ENCODE data around the gene ZNF462. TPM values are rescaled to one million over a fixed set of nuclear protein-coding genes. Genes with fewer than 3 reads are reported as not detected.
"Not testable (repeated sequence)": the region's sequence is repeated elsewhere in the genome, so short reads cannot be mapped to it uniquely, and the experiment has no call there.

ZNF462 gene
- total and polyA plus RNA-seq, 4 donors = 0.35 to 2.1 (median 1.4) TPM

DNA sequence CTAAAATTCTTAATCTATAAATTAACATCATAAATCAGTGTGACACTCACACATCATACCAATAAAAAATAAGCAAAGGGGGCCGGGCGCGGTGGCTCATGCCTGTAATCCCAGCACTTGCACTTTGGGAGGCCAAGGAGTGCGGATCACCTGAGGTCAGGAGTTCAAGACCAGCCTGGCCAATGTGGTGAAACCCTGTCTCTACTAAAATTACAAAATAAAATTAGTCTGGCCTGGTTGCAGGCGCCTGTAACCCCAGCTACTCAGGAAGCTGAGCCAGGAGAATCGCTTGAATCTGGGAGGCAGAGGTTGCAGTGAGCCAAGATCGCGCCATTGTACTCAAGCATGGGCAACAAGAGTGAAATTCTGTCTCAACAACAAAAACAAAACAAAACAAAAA, 11.3 kb upstream of the ZNF462 start:
- not testable (repeated sequence) for H3K27me3 ChIP-seq (ENCODE audit: control insufficient read depth in 4 of 4, insufficient read depth in 4 of 4, low read length in 3 of 4); H3K4me3 ChIP-seq (ENCODE audit: low read depth in 1 of 3, low read length in 3 of 3); H3K27ac ChIP-seq (ENCODE audit: low read depth in 1 of 2, low read length in 2 of 2); H3K9me3 ChIP-seq (ENCODE audit: control insufficient read depth in 4 of 4, low read length in 3 of 4); DNase-seq (ENCODE audit: low spot score); H3K36me3 ChIP-seq (ENCODE audit: control insufficient read depth in 4 of 4, insufficient read depth in 3 of 4, low read depth in 1 of 4, low read length in 3 of 4); H3K4me1 ChIP-seq (ENCODE audit: control insufficient read depth in 4 of 4, insufficient read depth in 4 of 4, low read length in 3 of 4); H3K9ac ChIP-seq (ENCODE audit: low read depth in 1 of 2, low read length in 2 of 2)
- WGBS = 95% methylated on average over 8 of the region's 8 CpGs

DNA sequence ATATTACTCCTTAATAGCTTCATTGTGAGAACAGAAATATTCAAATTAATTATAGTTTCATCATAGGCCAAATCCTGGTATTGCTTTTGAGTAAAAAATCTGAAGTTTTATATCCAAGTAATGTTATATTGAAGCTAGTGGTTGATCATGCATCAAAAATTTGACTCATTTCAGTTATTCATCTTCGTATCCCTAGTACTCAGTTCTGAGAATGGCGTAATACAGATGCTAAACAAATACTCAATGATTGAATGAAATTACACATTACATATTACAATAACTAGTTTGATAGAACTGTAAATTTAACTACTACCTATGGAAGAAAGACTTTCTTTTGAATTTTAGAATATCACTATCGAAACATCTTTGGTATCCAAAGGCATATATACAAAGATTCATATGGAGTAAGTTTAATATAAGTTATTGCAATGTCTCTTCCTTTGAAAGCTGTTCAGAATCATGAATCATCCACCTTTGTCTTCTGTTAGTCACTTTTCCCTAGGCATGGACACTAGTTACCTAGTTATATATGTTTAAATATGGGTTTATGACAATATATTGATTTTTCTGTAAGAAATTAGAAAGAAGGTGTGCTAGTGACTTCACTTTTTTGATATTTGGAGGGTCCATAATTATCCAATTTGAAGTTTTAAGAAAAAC, 5.0 kb upstream of the ZNF462 start:
- no peaks in the 10 kb centered on the region for H3K36me3 ChIP-seq (ENCODE audit: control insufficient read depth in 4 of 4, insufficient read depth in 3 of 4, low read depth in 1 of 4, low read length in 3 of 4)
- no peak overlapping the region for H3K27ac ChIP-seq (ENCODE audit: low read depth in 1 of 2, low read length in 2 of 2)
- no peak for DNase-seq (ENCODE audit: low spot score)
- H3K27me3 ChIP-seq (ENCODE audit: control insufficient read depth in 4 of 4, insufficient read depth in 4 of 4, low read length in 3 of 4) = peaks cover 0 to 22% (median 7%) of the 10 kb centered on the region in 4 donors
- no peaks in the 10 kb centered on the region for H3K9me3 ChIP-seq (ENCODE audit: control insufficient read depth in 4 of 4, low read length in 3 of 4)
- 98% methylated on average over 3 of the region's 3 CpGs for WGBS
- peaks cover 8 to 32% (median 23%) of the 10 kb centered on the region in 4 donors for H3K4me1 ChIP-seq (ENCODE audit: control insufficient read depth in 4 of 4, insufficient read depth in 4 of 4, low read length in 3 of 4)
- H3K9ac ChIP-seq (ENCODE audit: low read depth in 1 of 2, low read length in 2 of 2) = no peak overlapping the region
- H3K4me3 ChIP-seq (ENCODE audit: low read depth in 1 of 3, low read length in 3 of 3) = no peak overlapping the region
- TF ChIP-seq, protein P1, sequence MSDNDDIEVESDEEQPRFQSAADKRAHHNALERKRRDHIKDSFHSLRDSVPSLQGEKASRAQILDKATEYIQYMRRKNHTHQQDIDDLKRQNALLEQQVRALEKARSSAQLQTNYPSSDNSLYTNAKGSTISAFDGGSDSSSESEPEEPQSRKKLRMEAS (IDR thresholded peaks at IDR 0.05) = no peak
- TF ChIP-seq SP1 (IDR thresholded peaks at IDR 0.05) (no peak), YY1 (IDR thresholded peaks at IDR 0.05) (no peak), HNF4G (IDR thresholded peaks at IDR 0.05) (no peak), FOXA2 (IDR thresholded peaks at IDR 0.05) (no peak), HNF4A (conservative IDR thresholded peaks at IDR 0.05) (no peak)

DNA sequence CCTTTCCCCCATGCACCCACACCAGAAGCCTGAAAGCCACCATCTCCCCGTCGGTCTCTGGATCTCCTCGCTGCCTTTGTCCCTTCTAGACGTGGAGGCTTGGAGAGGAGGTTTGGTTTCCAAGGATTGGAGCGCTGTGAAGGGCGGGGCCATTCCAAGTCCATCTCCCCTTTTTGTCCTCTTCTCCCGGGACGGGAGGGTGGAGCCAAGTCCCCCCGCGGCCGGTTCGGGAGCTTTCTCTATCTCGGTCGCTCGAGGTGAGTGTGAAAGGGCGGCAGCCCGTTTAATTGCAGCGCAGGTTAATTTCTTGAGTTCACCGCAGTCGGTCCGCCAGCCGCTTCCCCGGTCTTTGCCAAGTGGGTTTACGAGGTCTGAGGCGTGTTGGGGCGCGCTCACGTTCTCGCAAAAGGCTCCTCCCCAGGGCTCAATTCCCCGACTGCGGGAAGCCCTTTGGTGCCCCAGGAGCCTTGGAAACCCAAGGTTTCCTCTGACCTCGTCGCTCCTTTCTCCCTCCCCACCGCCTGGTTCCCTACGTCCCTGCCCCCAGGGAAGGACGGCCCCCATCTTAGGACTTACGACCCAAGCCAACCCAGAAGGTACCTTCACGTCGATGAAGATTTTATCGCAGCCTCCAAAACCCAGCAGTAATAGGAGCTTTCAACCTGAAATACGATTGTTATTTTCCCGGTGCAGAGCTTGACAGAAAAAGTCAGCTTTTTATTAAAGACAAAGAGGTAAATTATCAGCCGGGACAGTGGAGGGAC, 2.8 kb upstream of the ZNF462 start:
- WGBS = 6% methylated on average over 43 of the region's 43 CpGs
- H3K9ac ChIP-seq (ENCODE audit: low read depth in 1 of 2, low read length in 2 of 2) = peak overlapping the region in 1 of 2 donors; percentile 33
- H3K9me3 ChIP-seq (ENCODE audit: control insufficient read depth in 4 of 4, low read length in 3 of 4) = no peaks in the 10 kb centered on the region
- H3K4me3 ChIP-seq (ENCODE audit: low read depth in 1 of 3, low read length in 3 of 3) = peak overlapping the region; percentile 34 to 50 (median 35)
- H3K4me1 ChIP-seq (ENCODE audit: control insufficient read depth in 4 of 4, insufficient read depth in 4 of 4, low read length in 3 of 4) = peaks cover 8 to 48% (median 33%) of the 10 kb centered on the region in 4 donors
- peak overlapping the region; percentile 22 to 73 for H3K27ac ChIP-seq (ENCODE audit: low read depth in 1 of 2, low read length in 2 of 2)
- peaks cover 0 to 18% (median 9%) of the 10 kb centered on the region in 4 donors for H3K27me3 ChIP-seq (ENCODE audit: control insufficient read depth in 4 of 4, insufficient read depth in 4 of 4, low read length in 3 of 4)
- TF ChIP-seq RAD21 (IDR thresholded peaks at IDR 0.05) = peak in 1 of 2 donors; percentile 20
- TF ChIP-seq RXRA (IDR thresholded peaks at IDR 0.05) = no peak
- TF ChIP-seq YY1 (IDR thresholded peaks at IDR 0.05) = no peak
- H3K36me3 ChIP-seq (ENCODE audit: control insufficient read depth in 4 of 4, insufficient read depth in 3 of 4, low read depth in 1 of 4, low read length in 3 of 4) = no peaks in the 10 kb centered on the region
- DNase-seq (ENCODE audit: low spot score) = no peak

DNA sequence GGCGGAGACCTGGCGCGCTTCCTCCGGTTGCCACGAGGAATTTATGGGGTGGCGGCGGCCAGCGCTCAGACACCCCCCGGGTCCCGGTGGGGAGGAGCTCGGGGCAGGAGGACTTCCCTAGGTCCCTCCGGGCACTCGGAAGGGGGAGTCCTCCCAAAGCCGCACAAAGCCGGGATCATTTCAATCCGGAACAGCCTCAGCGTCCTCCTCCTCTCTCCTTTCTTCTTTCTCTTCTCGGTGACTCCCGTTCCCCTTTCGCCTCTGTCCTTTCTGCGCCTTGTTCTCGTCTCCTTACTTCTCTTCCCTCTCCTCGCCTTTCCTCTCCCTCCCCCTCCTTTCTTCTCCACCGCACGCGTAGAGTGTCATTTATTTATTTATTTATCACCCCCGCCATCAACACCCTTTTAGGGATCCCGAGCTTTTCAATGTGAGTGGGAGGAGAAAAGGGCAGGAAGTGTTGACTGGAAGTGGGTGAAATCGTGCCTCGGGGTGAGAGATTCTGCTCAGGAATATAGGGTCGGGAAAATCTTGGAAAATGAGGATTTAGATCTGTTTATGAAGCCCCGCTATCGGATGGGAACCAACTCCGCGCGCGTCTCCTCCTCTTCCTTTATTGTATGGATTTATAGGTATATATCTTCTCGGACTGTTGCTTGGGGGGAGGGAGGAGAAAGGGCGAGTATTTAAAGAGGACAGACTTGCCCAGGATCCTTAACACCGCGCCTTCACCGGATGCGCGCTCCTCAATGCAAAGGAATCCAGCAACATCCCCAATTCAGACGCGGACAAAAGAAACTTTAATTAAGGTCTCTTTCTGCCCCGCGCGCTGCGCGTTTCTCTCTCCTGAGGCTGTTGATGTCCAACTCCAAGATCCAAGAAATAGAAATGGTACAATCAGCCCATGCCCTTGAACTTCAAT, 2.0 kb upstream of the ZNF462 start:
- DNase-seq (ENCODE audit: low spot score) = no peak

More for the DNA sequence above, 2.0 kb upstream of the ZNF462 start:
- no peak for TF ChIP-seq FOXA1 (IDR thresholded peaks at IDR 0.05)
- TF ChIP-seq RAD21 (IDR thresholded peaks at IDR 0.05) = peak in 1 of 2 donors; percentile 17
- Histone ChIP-seq H3K27me3 (ENCODE audit: control insufficient read depth in 4 of 4, insufficient read depth in 4 of 4, low read length in 3 of 4) (peaks cover 0 to 18% (median 9%) of the 10 kb centered on the region in 4 donors), H3K9me3 (ENCODE audit: control insufficient read depth in 4 of 4, low read length in 3 of 4) (no peaks in the 10 kb centered on the region), H3K4me3 (ENCODE audit: low read depth in 1 of 3, low read length in 3 of 3) (peak overlapping the region; percentile 34 to 66 (median 50)), H3K36me3 (ENCODE audit: control insufficient read depth in 4 of 4, insufficient read depth in 3 of 4, low read depth in 1 of 4, low read length in 3 of 4) (no peaks in the 10 kb centered on the region), H3K4me1 (ENCODE audit: control insufficient read depth in 4 of 4, insufficient read depth in 4 of 4, low read length in 3 of 4) (peaks cover 8 to 48% (median 33%) of the 10 kb centered on the region in 4 donors), H3K9ac (ENCODE audit: low read depth in 1 of 2, low read length in 2 of 2) (peak overlapping the region in 1 of 2 donors; percentile 33), H3K27ac (ENCODE audit: low read depth in 1 of 2, low read length in 2 of 2) (peak overlapping the region; percentile 22 to 73)
- 5% methylated on average over 51 of the region's 51 CpGs for WGBS

Measured in liver (tissue), 9 donors.